SK-N-SH (cell line): ENCODE data around the gene PTCRA.

ENCODE experiments used
- CHD2 ChIP-seq: fragments of 150-350 bp; IDR thresholded peaks from 2 replicates; pipeline ENCODE4 v1.6.1; 2018; ENCODE audit warnings: low read length; ENCODE audit not compliant: partially characterized antibody
- CTCF ChIP-seq: fragments of 200-600 bp; sonication (generic); IDR thresholded peaks from 2 replicates; pipeline ENCODE4 v1.6.1; 2017; ENCODE audit warnings: antibody characterized with exemption, mild to moderate bottlenecking, moderate library complexity
- EZH2phosphoT487 ChIP-seq: fragments of 200-600 bp; sonication (generic); IDR thresholded peaks from 2 replicates; pipeline ENCODE4 v1.6.1; 2017; ENCODE audit warnings: low read depth, mixed run types, mild to moderate bottlenecking, antibody characterized with exemption, moderate library complexity, borderline replicate concordance
- FOXM1 ChIP-seq: IDR thresholded peaks from 2 replicates; pipeline ENCODE4 v1.4.0; 2012; ENCODE audit warnings: low read depth, mild to moderate bottlenecking
- GABPA ChIP-seq: IDR thresholded peaks from 2 replicates; pipeline ENCODE4 v1.4.0; 2012; ENCODE audit warnings: low read depth, mild to moderate bottlenecking
- MXI1 ChIP-seq: IDR thresholded peaks from 2 replicates; pipeline ENCODE4 v1.6.1; 2012; ENCODE audit warnings: mild to moderate bottlenecking, low read depth, low read length, improper control_type of control experiment
- POLR2AphosphoS5 ChIP-seq: IDR thresholded peaks from 2 replicates; pipeline ENCODE4 v1.6.1; 2012; ENCODE audit warnings: low read depth, low read length
- RAD21 ChIP-seq: IDR thresholded peaks from 2 replicates; pipeline ENCODE4 v1.6.1; 2012; ENCODE audit warnings: mild to moderate bottlenecking, low read length
- RCOR1 ChIP-seq: fragments of 150-350 bp; IDR thresholded peaks from 2 replicates; pipeline ENCODE4 v1.6.1; 2017; ENCODE audit warnings: antibody characterized with exemption, low read length
- REST ChIP-seq: IDR thresholded peaks from 2 replicates; pipeline ENCODE4 v1.6.1; 2012; ENCODE audit warnings: mild to moderate bottlenecking, low read depth, low read length, moderate library complexity
- SIN3A ChIP-seq: IDR thresholded peaks from 2 replicates; pipeline ENCODE4 v1.6.1; 2012; ENCODE audit warnings: low read depth, mild to moderate bottlenecking, low read length, moderate library complexity, borderline replicate concordance
- SMC3 ChIP-seq: IDR thresholded peaks from 2 replicates; pipeline ENCODE4 v1.6.1; 2012; ENCODE audit warnings: low read depth, low read length, improper control_type of control experiment
- TAF1 ChIP-seq: IDR thresholded peaks from 2 replicates; pipeline ENCODE4 v1.6.1; 2012; ENCODE audit warnings: low read depth, mild to moderate bottlenecking, low read length, moderate library complexity, borderline replicate concordance
- YY1 ChIP-seq: IDR thresholded peaks from 2 replicates; pipeline ENCODE4 v1.4.0; 2012; ENCODE audit warnings: low read depth, mild to moderate bottlenecking

- no peak for TF ChIP-seq EZH2phosphoT487
- no peak for TF ChIP-seq CTCF
- no peak for TF ChIP-seq RAD21
- TF ChIP-seq POLR2AphosphoS5: no peak
- no peak for TF ChIP-seq GABPA
- TF ChIP-seq SMC3: no peak
- TF ChIP-seq CHD2: no peak
- TF ChIP-seq RCOR1: no peak
- no peak for TF ChIP-seq SIN3A
- TF ChIP-seq TAF1: no peak
- no peak for TF ChIP-seq FOXM1
- TF ChIP-seq REST: no peak
- no peak for TF ChIP-seq YY1
- no peak for TF ChIP-seq MXI1
Observed at GRCh38 chr6:42925248-42925857, 9.5 kb downstream of the PTCRA start.
